Measurements from ENCODE around the gene CMTM5.

DNA sequence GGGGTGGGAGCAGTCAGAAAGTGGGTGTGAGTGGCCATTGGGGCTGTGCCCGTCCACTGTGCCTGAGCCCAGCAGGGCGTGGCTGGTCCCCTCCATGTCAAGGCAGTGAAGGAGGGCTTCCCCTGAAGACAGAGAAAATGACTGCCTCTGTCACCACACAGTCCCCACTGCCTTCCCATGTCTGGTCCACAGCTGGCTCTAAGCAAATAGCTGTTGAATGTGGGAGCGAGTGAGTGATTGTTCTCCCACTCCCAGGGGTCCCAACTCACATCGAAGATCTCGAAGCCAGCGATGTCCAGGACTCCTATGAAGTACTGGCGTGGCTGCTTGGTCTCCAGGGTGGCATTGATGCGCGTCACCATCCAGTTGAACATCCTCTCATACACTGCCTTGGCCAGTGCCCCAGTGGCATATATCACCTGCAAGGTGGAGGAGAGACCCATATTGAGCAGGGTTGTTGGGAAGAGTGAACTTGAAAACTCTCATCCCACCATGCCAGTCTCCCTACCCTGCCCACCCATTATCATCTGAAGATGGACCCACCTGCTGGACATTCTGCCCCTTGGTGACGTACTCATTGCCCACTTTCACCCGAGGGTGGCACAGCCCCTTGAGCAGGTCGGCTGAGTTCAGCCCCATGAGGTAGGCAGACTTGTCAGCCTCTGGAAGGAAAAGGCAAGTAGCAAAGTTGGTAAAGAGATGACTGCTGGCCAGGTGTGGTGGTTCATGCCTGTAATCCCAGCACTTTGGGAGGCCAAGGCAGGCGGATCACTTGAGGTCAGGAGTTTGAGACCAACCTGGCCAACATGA, 52.0 kb downstream of the CMTM5 start:
- TF ChIP-seq EZH2phosphoT487 (IDR thresholded peaks at IDR 0.05; ENCODE audit: low read depth) (no peak), CTCF (IDR thresholded peaks at IDR 0.05; ENCODE audit: low read depth, low read length) (no peak)

Measured in OCI-LY3 (cell line).